RPMI7951 (cell line): ENCODE data around the gene RPS3A. TPM values are rescaled to one million over a fixed set of nuclear protein-coding genes. Genes with fewer than 3 reads are reported as not detected.
"Not testable (repeated sequence)": the region's sequence is repeated elsewhere in the genome, so short reads cannot be mapped to it uniquely, and the experiment has no call there.

ENCODE experiments used
- DNase-seq: peaks from one replicate; pipeline ENCODE4 v3.0.0-alpha.2; 2012; ENCODE audit warnings: low read depth
- total RNA-seq: library from RNA; depleted of rRNA; stranded (reverse); fragments of >200 nt; shearing (Covaris generic); gene quantifications from 2 replicates; pipeline ENCODE4 v1.2.3, GENCODE V29; 2014; rRNA removed

The RPS3A gene
- 2,757 and 2,788 TPM in 2 replicates for total RNA-seq

DNA sequence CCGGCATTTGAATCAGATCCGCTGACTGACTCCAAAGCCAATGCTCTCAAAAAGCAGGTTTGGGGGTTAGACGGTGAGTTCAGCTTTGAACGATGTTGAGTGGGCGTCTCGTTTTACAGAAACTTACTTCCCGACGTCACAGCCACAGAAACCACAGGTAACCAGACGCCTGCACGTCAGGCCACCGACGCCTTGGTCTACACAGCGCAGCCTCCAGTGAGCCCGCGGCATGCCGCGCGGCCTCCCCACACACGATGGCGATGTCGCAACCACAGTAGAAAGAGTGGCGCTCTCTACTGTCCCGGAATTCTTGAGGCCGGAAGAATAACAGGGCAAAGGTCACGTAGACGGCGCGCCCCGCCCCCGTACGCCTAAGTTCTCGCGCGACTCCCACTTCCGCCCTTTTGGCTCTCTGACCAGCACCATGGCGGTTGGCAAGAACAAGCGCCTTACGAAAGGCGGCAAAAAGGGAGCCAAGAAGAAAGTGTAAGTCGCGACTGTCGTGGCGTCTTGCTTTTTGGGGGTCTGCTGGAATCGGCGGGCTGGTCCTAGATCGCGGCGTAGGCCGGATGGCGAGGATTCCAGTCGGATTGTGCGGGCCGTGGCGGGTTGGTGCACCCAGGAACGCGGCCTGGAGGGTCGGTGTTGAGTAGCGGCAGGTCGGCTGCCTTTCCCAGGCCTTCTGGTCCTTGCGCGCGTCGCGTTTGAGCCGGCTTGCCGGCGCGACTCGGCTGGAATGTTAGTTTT lies at the start of gene RPS3A:
TSS of gene RPS3A (plus strand) at position 400 of the 747 bp plus-strand sequence. CDS start at position 425, 25 bp downstream.
- peak; percentile 93 for DNase-seq

DNA sequence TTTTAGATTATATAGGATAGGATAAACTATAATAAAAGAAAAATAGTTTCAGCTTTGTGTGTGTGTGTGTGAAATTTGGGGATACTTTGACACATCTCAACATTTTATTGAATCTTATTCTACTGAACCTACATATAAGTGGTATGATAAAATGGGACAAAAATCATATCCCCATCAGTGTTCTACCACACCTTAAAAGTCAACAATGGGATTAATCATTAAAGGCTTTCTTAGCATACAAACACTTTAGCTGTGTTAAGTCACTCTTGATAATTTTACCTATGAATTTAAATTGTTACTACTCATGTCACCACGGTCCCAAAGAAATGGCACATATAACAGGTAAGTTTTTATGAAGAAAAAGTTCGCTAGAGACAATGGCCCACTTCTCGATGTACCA lies 46.6 kb upstream of the RPS3A start:
- DNase-seq = no peak

DNA sequence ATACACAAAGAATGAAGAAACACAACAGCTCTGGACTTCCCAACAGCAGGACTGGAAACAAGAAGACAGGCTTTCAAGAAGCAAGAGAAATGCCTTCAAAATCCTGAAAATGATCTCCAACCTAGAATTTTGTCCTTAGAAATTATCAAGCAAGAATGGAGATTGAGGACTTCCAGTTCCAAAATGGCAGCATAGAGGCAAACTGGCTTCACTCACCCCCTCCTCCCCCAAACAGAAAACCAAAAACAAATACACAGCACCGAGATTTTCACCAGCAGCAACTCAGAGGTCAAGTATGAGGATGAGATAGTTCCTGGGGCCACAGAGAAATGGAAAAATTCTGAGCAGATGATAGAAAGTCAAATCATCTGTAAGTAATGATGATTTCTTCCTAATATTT lies 43.9 kb upstream of the RPS3A start:
- no peak for DNase-seq

DNA sequence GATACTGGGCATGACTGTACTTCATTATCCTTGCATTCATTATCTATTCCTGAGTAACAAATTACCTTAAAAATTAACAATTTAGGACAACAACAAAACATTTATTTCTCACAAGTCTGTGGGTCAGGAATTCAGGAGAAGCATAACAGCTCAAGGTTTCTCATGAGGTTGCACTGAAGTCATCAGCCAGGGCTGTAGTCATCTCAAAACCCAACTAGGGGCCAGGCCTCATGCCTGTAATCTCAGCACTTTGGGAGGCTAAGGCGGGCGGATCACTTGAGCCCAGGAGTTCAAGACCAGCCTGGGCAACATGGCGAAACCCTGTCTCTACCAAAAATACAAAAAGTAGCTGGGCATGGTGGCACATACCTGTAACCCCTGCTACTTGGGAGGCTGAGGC lies 36.3 kb upstream of the RPS3A start:
- DNase-seq = not testable (repeated sequence)

DNA sequence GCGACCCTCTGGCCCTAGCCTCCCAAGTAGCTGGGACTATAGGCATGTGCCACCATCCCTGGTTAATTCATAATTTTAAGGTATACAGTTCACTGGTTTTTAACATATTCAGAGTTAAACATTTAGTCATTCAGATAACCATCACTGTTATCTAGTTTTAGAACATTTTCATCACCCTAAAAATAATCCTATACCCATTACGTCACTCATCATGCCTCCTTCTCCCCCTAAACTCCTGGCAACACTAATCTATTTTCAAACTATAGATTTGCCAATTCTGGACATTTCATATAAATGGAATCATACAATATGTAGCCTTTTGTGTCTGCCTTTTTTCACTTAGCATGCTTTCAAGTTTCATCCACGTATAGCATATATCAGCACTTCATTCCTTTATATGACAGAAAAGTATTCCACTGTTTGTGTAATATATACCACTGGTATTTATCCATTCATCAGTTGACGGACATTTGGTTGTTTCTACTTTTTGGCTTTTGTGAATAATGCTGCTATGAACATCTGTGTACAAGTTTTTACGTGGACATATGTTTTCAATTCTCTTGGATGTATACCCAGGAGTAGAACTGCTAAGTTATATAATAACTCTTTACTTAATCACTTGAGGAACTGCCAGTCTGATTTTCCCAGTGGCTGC lies 32.0 kb upstream of the RPS3A start:
- DNase-seq = no peak

DNA sequence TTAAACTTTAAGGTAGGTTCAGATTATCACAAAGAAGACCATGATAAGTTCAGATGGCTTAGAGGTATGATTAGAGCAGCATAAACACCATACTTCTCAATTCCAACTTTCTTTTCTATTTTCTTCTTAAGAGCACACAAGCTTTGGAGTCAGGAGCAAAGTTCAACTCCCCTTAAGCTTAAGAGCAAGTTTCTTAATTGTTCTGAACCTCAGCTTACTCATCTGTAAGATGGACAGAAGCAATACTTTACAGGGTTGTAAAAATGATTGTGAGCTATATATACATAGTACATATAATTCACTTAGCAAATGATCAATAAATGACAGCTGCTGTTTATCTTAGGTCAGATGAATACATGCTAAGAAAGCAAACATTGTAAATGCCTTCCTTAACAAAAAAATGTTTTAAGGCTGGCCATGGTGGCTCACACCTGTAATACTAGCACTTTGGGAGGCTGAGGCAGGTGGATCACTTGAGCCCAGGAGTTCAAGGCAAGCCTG lies 25.0 kb upstream of the RPS3A start:
- DNase-seq = no peak

DNA sequence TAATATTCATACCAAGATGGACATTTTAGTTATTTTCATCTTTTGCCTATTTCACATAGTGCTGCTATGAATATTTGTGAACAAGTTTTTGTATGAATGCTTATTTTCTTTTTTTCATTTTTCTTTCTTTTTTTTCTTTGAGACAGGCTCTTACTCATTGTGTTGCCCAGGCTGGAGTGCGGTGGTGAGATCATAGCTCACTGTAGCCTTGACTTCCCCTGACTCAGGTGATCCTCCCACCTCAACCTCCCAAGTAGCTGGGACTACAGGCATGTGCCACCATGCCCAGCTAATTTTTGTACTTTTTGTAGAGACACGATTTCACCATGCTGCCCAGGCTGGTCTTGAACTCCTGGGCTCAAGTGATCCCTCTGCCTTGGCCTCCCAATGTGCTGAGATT lies 21.4 kb upstream of the RPS3A start:
- DNase-seq = not testable (repeated sequence)

DNA sequence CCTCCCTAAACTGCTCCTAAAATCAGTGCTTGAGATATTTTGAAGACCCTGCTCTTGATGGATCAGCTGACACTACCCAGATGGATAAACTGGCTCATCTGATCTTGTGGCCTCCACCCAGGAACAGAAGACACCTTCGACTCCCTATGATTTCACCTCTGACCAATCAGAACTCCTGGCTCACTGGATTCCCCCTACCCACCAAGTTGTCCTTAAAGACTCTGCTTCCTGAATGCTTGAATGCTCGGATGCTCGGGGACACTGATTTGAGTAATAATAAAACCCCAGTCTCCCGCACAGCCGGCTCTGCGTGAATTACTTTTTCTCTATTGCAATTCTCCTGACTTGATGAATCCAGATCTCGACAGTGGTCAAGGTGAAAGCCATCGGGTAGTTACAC lies 12.0 kb upstream of the RPS3A start:
- DNase-seq = no peak

DNA sequence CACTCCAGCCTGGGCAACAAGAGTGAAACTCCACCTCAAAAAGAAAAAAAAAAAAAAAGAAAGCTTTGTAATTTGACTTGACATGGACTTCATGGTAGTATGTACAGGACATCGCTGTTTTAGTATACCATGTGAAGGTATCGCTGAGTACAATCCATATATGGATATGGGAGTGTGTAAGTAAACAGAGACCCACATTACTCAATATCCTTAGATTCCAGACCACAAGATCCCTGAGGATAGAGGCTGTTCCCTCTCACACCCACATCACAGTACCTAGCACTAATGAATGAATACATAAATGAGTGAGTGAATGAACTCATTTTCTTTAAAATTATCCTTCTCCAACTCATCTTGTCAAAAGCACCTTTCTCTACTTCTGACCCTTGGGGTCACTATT lies 8.4 kb upstream of the RPS3A start:
- no peak for DNase-seq

DNA sequence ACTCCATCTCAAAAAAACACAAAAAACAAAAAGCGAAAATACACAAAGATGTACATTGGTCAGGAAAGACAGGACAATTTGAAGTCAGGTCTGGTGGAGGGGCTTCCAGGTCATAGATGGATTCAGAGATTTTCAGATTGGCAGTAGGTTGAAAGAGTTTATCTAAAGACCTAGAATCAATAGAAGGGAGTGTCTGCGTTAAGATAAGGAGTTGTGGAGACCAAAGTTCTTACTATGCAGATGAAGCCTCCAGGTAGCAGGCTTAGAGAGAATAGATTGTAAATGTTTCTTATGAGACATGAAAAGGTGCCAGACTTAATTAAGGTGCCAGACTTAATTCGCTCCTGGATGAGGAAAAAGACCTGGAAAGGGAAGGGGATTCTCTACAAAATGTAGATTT lies 6.9 kb upstream of the RPS3A start:
- DNase-seq = no peak

DNA sequence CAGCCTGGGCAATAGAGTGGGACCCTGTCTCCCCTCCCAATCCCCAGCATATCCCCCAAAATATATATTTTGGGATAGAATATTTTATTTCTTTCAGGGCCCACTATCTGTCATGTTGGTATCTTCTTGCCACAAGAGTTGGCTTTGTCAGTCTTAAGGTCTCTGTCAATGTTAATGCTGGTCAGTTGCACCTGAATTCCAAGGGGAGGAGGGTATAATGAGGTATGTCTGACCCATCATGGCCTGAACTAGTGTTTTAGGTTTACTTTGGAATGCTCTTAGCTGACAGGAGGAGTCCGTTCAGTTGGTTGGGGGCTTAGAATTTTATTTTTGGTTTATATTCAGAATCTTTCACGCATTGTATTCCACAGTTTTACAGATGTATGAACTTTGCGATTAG lies 6.2 kb upstream of the RPS3A start:
- no peak for DNase-seq

DNA sequence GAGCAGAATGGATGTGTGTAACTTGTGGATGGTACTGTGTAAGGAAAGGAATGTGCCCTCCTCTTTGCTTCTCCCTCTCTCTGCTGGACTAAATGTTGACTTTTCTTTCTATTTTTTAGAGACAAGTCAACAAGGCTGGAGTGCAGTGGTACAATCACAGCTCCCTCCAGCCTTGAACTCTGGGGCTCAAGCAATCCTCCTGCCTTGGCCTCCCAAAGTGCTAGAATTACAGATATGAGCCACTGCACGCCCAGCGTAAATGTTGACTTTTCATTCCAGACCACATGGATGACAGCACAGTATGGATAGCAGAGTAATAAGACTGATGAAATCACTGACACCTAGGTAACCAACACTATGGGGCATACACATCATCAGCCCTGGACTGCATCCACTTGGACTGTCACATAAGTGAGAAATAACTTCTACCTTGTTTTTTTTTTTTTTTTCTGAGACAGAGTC lies 5.1 kb upstream of the RPS3A start:
- DNase-seq = no peak

DNA sequence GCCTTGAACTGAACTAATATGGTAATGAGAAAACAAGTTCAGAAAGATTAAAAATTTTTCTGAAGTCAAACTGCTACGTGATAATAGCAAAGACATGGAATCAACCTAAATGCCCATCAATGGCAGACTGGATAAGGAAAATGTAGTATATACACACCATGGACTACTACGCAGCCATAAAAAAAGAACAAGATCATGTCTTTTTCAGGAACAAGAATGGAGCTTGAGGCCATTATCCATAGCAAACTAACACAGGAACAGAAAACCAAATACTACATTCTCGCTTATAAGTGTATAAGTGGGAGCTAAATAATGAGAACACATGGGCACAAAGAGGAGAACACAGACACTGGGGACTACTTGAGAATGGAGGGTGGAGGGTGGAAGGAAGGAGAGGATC lies 4.3 kb upstream of the RPS3A start:
- DNase-seq = no peak

DNA sequence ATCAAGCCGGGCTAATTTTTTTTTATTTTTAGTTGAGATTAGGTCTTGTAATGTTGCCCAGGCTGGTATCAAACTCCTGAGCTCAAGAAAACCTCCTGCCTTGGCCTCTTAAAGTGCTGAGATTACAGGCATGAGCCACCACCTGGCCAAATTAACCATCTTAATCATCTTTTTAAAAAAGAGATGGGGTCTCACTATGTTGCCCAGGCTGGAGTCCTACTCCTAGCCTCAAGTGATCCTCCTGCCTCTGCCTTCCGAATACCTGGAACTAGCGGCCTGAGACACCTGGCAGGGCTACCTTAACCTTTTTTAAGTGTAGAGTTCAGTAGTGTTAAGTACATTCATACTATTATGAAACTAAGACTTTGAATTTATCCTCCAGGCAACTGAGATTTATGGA lies 1.7 kb upstream of the RPS3A start:
- no peak for DNase-seq

DNA sequence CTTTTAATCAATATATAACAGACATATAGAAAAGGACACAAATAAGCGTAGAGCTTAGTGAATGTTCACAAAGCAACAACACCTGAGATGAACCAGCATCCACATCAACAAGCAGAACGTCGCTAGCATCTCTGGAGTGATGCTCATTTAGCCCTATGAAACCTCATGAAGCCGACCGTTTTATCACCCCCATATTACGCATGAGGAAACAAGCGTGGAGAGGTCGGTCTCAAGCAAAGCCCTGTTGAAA lies 524 bp upstream of the RPS3A start:
- no peak for DNase-seq

DNA sequence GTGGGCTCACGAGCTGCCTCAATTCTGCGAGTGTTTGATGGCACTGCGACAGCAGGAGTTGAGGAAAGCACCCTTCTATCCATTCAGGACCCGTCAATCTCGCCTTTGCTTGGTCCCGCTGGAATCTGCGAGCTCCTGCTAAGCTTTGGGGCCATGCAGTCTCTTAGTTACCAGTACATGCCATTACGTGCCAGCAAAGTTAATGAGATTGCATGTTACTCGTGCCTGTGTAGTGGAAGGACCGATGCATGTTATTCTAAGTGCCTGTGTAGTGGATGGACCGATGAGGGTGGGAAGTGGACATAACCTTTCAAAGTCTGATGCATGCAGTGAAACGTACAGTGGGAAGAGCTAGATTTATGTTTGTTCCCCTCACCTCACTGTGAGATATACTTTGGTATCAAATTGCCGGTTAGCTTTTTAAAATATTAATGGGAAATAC lies 569 bp downstream of the RPS3A start:
- DNase-seq = no peak

DNA sequence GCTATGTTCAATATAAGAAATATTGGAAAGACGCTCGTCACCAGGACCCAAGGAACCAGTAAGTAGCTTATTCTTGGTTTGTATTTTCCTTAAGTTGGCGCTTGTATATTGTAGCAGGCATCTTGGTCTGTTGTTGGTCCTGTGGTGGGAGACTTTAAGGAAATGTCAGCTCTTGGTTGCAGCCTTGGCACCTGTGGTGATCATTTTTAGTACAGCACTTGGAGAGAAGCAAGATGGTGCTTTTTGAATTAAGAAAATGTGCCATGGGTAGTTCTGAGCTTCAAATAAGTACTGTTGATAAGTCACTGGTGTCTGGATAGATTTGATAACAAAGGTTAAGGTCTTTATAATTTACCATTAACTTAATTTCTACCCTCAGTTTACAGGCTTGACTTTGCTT lies 1.1 kb downstream of the RPS3A start:
- DNase-seq = no peak

DNA sequence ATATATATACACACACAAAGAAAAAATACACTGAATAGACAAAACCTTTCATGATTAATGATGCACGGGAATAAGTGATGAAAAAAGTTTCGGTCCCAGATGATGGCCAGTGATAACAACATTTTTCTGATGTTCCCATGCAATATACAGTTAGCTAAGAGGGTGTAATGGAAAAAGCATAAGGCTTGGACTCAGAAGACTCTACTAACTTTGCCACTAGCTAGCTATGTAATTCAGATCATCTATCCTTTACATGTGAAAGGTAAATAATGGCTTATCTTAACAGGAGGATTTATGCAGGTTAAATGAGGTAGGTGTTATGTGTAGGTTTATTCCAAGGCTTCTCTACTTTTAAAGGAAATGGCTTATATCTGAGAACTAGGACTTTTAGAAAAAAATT lies 4.3 kb downstream of the RPS3A start:
- DNase-seq = no peak

DNA sequence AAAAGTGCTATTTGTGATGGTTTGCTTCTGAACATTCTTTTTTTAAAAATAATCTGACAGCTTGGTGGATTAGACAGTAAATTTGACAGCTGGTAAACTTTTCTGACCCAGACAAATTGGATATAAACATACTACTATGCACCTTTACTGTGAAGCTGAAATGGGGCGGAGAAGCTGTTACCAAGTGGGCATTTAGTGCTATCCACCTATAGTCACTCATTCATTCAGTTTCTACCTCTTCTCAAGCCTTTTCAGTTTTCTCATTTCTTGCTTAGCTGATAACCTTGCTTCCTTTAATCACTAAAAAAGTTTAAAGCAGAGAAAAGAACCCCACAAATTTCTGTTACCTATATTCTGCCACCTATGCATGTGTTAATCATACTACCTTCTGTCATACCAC lies 5.2 kb downstream of the RPS3A start:
- DNase-seq = no peak

DNA sequence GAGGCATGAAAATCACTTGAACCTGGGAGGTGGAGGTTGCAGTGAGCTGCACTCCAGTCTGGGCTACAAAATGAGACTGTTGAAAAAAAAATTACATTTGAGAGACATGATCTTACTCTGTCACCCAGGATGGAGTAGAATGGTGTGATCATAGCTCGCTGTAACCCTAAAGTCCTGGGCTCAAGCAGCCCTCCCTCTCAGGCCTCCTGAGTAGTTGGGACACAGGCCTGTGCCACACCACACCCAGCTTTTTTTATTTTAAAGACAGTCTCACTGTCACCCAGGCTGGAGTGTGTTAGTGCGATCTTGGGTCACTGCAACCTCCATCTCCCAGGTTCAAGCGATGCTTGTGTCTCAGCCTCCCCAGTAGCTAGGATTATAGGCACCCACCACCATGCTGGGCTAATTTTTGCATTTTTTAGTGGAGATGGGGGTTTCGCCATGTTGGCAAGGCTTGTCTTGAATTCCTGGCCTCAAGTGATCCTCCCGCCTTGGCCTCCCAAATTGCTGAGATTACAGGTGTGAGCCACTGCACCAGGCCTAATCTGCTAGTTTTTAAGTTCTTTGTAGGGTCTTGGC lies 6.1 kb downstream of the RPS3A start:
- no peak for DNase-seq

DNA sequence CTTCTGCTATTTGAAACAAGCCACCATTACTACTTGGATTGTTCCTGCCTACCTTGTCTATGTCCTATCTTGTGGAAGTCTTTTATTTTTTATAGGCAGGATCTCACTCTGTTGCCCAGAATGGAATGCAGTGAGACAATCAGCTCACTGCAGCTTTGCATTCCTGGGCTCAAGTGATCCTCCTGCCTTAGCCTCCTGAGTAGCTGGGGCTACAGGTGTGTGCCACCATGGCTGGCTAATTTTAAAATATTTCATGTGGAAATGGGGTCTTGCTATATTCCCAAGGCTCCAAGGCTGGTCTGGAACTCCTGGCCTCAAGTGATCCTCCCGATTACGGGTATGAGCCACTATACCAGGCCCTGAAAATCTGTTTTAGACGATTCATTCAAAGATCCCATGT lies 7.6 kb downstream of the RPS3A start:
- no peak for DNase-seq

DNA sequence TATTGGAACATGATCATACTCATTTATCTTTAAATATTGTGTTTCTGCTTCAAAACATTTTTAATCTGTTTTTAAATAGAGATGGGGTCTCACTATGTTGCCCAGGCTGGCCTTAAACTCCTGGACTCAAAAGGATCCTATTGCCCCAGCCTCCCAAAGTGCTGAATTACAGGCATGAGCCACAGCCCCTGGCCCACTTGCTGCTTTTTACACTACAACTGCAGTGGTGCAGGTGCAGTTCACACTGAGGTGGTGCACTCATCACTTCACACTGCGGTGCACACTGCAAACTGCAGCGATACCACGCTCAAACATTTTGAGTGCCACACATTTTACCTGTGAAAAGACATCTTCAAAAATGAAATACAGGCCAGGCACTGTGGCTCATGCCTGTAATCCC lies 10.8 kb downstream of the RPS3A start:
- no peak for DNase-seq

DNA sequence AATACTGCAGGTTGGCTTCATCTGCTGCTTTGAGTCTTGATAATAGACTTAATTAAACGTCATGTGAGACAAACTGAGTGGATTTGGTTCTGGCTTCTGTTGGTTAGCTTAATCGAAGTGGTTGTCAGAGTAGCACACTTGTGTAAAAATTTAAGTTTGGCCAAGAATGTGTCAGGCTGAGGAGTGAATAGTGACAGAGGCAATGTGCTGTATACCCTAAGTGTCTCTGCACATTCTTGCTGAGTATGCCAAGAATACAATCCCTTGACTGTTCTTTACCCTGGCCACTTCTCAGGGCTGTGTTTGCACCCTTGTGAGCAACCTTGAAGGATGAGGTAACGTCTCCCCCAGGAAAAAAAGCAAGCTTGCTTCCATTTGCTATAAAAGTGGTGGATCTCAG lies 14.9 kb downstream of the RPS3A start:
- DNase-seq = no peak
